A549 (cell line): ENCODE measurements around the gene BRPF1.

Source experiments
- BHLHE40 ChIP-seq: IDR thresholded peaks from 2 replicates; pipeline ENCODE4 v1.6.1; 2012; ENCODE audit warnings: low read depth, low read length, inconsistent platforms
- CHD2 ChIP-seq: fragments of 150-350 bp; IDR thresholded peaks from 2 replicates; pipeline ENCODE4 v1.6.1; 2014; ENCODE audit warnings: low read length; ENCODE audit not compliant: partially characterized antibody
- CTCF ChIP-seq: fragments of >200 bp; sonication (Bioruptor Twin); formaldehyde crosslinking; IDR thresholded peaks from 3 replicates; pipeline ENCODE4 v1.5.1; 2016
- ESRRA ChIP-seq: fragments of 150-350 bp; IDR thresholded peaks from 2 replicates; pipeline ENCODE4 v1.6.1; 2014; ENCODE audit warnings: mild to moderate bottlenecking, low read length, borderline replicate concordance
- JUN ChIP-seq, 2 experiments: fragments of >200 bp; sonication (Bioruptor Twin); formaldehyde crosslinking; IDR thresholded peaks; 2 replicates in 1 of 2; 3 replicates in 1 of 2; pipeline ENCODE4 v1.6.1; 2016 to 2017
- JUNB ChIP-seq: fragments of >200 bp; sonication (Bioruptor Twin); formaldehyde crosslinking; IDR thresholded peaks from 2 replicates; pipeline ENCODE4 v1.6.1; 2016
- KDM1A ChIP-seq: fragments of 200-600 bp; sonication (generic); IDR thresholded peaks from 2 replicates; pipeline ENCODE4 v1.6.1; 2016; ENCODE audit warnings: low read depth, mild to moderate bottlenecking
- MAZ ChIP-seq: fragments of 150-350 bp; IDR thresholded peaks from 2 replicates; pipeline ENCODE4 v1.6.1; 2014; ENCODE audit warnings: antibody characterized with exemption, low read depth, low read length, borderline replicate concordance
- PBX3 ChIP-seq: IDR thresholded peaks from 2 replicates; pipeline ENCODE4 v1.6.1; 2012
- POLR2A ChIP-seq: IDR thresholded peaks from 2 replicates; pipeline ENCODE4 v1.6.1; 2012; ENCODE audit warnings: mild to moderate bottlenecking, low read length
- RAD21 ChIP-seq, 2 experiments: fragments of >200 bp in 1 of 2; sonication (Bioruptor Twin) in 1 of 2; formaldehyde crosslinking in 1 of 2; IDR thresholded peaks in 1 of 2; conservative IDR thresholded peaks in 1 of 2; 2 replicates in 1 of 2; 3 replicates in 1 of 2; pipeline ENCODE4 v1.6.1; 2012 to 2018; ENCODE audit warnings: inconsistent platforms in 1 of 2
- SREBF2 ChIP-seq: fragments of 450-650 bp; IDR thresholded peaks from 2 replicates; pipeline ENCODE4 v1.6.1; 2014; ENCODE audit warnings: mild to moderate bottlenecking, moderate library complexity
- TF ChIP-seq, protein P1 (sequence below): fragments of >200 bp; sonication (Bioruptor Twin); formaldehyde crosslinking; IDR thresholded peaks from 3 replicates; pipeline ENCODE4 v1.6.1; 2016
- TF ChIP-seq, protein P2 (sequence below): fragments of 200-600 bp; sonication (generic); IDR thresholded peaks from 2 replicates; pipeline ENCODE4 v1.6.1; 2016; ENCODE audit warnings: antibody characterized with exemption, mild to moderate bottlenecking, moderate library complexity

DNA sequence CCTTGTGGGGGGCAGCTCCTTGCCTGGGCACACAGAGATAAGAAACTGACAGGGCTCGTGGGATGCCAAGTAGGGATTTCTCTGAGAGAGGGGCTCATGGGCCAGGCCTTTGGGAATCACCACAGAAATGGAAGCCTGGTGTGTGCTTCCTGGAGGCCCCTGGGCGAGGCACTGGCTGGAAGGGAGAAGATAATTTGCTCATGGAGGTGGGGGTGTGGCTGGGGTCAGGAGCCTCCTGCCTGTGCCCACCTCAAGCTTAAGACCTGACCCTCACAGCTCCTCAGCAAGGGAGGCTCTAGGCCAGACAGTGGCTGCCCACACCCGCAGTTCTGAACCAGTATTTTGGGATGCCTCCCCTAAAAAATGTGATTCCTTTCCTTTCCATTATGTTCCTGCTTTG, 44.8 kb upstream of the BRPF1 start:
- TF ChIP-seq KDM1A (no peak), POLR2A (no peak), PBX3 (no peak), SREBF2 (no peak), BHLHE40 (no peak), JUNB (no peak), CTCF (no peak), ESRRA (no peak), MAZ (no peak), JUN (IDR thresholded peaks at IDR 0.05) (no peak), RAD21 (conservative IDR thresholded peaks at IDR 0.05 in 1 of 2, IDR thresholded peaks at IDR 0.05 in 1 of 2) (no peak), CHD2 (no peak)
- TF ChIP-seq, protein P1, sequence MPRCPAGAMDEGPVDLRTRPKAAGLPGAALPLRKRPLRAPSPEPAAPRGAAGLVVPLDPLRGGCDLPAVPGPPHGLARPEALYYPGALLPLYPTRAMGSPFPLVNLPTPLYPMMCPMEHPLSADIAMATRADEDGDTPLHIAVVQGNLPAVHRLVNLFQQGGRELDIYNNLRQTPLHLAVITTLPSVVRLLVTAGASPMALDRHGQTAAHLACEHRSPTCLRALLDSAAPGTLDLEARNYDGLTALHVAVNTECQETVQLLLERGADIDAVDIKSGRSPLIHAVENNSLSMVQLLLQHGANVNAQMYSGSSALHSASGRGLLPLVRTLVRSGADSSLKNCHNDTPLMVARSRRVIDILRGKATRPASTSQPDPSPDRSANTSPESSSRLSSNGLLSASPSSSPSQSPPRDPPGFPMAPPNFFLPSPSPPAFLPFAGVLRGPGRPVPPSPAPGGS: no peak
- TF ChIP-seq, protein P2, sequence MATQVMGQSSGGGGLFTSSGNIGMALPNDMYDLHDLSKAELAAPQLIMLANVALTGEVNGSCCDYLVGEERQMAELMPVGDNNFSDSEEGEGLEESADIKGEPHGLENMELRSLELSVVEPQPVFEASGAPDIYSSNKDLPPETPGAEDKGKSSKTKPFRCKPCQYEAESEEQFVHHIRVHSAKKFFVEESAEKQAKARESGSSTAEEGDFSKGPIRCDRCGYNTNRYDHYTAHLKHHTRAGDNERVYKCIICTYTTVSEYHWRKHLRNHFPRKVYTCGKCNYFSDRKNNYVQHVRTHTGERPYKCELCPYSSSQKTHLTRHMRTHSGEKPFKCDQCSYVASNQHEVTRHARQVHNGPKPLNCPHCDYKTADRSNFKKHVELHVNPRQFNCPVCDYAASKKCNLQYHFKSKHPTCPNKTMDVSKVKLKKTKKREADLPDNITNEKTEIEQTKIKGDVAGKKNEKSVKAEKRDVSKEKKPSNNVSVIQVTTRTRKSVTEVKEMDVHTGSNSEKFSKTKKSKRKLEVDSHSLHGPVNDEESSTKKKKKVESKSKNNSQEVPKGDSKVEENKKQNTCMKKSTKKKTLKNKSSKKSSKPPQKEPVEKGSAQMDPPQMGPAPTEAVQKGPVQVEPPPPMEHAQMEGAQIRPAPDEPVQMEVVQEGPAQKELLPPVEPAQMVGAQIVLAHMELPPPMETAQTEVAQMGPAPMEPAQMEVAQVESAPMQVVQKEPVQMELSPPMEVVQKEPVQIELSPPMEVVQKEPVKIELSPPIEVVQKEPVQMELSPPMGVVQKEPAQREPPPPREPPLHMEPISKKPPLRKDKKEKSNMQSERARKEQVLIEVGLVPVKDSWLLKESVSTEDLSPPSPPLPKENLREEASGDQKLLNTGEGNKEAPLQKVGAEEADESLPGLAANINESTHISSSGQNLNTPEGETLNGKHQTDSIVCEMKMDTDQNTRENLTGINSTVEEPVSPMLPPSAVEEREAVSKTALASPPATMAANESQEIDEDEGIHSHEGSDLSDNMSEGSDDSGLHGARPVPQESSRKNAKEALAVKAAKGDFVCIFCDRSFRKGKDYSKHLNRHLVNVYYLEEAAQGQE: no peak
